Activated CD8-positive, alpha-beta memory T cell treated with anti-CD3 and anti-CD28 coated beads, Interleukin-2, amount 50 U/mL, for 24 hours (primary cell): ENCODE measurements around the gene LRRC23.

ENCODE experiments used
- DNase-seq: peaks from one replicate; pipeline ENCODE4 v3.0.0-alpha.2; 2020; ENCODE audit errors: extremely low read depth

LRRC23 gene

GRCh38 chr12:6925540-6926279 is 21.1 kb downstream of the LRRC23 start:
- DNase-seq, result no peak

GRCh38 chr12:6927379-6928021 is 22.9 kb downstream of the LRRC23 start, which contains the start of gene ATN1:
TSS of gene ATN1 (plus strand) at chr12:6927959. CDS start at chr12:6934002, 6,043 bp downstream.
- no peak for DNase-seq

GRCh38 chr12:6928022-6928702 is 23.5 kb downstream of the LRRC23 start:
- DNase-seq, result no peak

DNA sequence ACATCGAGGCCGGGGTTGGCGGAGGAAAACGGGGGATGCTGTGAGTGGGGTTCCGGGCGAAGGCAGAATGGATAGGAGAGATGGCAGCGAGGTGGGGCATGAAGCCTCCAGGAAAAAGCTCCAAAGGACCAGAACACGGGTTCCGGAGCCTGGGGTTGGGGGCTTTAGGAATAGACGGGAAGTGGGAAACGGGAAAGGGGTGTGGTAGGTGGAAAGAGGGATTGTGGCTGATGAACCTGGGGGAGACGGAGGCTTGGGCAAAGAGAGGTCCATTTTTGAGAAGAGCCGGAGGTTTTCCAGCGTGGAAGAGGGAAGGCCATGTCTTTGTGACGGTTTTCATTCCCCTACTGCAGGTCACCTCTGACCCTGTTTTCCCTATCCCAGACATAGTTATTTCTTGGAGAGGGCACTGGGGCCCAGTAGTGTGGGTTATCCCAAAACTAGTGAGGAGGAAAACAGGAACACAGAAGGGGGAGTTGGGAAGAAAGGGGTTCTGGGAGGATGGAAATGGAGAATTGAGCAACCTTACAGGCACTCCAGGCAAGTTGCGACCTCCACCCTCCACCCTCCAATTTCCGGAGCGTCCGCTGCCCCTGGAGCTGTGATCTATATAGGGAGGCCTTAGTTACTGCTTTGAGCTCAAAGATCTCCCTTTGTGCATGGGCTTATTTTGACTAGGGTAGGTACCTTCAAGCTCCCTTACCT is 24.2 kb downstream of the LRRC23 start:
- DNase-seq, result no peak

DNA sequence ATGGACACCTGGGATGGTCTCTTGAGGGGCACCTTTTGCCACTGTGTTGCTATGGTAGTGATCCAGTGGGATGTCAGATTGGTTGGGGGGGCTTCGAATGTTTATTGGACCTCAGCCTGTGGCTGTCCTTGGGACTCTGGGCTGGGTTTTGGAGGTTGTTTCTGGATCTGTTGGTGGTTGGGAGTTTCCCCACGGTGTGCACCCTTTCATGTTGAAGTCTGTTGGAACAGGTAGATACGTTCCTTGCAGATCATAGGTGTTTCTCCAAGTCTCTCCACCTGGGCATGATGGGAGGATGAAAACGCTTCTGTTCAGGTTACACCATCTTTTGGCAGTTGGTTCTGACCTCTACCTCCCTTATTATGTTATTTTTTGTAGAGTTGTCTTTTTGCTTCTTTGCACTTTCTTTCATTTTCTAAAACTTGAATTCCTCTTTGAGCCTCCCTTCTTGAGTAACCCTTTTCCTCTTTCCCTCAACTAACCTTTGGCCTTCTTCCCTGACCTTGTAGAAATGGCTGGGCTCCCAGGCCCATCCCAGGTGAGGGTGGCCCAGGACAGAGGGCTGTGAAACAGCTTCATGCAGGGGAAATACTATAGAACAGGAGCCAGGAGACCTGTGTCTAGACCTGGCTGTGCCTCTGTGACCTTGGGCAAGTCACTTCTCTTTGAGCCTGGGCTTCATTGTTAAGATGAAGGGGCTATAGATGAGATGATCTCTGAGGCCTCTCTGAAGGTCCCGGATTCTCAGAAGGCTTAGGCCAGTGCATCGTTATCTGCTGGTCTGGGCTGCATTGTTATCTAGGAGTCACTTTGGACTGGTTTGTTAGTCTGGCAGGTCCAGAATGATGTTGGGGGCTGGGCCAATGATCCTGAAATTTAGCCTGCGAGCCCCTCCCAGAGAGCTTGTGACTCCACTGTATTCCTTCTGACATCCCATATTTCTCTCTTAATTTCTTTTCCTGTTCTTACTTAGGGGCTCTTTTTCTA is 25.1 kb downstream of the LRRC23 start:
- no peak for DNase-seq

- DNase-seq, result no peak
Measured at GRCh38 chr12:6932766-6933165, 28.1 kb downstream of the LRRC23 start.

DNA sequence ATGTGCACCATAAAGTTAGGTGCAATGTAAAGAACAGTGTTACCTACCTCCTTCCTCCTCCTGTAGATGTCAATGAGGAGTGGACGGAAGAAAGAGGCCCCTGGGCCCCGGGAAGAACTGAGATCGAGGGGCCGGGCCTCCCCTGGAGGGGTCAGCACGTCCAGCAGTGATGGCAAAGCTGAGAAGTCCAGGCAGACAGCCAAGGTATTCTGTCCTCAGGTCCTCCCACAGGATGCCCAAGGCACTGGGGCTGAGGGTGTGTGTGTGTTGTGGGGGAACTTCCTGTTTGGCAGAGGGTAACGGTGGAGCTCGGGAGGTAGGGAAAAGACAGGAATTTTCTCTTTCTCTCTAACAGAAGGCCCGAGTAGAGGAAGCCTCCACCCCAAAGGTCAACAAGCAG is 29.5 kb downstream of the LRRC23 start:
- DNase-seq, result no peak

DNA sequence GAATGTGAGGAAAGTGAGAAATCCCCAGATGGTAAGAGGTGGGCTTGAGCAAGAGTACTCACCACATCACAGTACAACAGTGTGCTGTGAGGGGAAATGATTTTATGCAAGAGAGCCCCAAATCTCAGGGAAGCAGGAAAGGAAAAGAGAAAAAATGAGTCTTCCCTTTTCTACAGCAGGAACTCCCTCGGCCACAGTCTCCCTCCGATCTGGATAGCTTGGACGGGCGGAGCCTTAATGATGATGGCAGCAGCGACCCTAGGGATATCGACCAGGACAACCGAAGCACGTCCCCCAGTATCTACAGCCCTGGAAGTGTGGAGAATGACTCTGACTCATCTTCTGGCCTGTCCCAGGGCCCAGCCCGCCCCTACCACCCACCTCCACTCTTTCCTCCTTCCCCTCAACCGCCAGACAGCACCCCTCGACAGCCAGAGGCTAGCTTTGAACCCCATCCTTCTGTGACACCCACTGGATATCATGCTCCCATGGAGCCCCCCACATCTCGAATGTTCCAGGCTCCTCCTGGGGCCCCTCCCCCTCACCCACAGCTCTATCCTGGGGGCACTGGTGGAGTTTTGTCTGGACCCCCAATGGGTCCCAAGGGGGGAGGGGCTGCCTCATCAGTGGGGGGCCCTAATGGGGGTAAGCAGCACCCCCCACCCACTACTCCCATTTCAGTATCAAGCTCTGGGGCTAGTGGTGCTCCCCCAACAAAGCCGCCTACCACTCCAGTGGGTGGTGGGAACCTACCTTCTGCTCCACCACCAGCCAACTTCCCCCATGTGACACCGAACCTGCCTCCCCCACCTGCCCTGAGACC is 31.0 kb downstream of the LRRC23 start:
- no peak for DNase-seq

DNA sequence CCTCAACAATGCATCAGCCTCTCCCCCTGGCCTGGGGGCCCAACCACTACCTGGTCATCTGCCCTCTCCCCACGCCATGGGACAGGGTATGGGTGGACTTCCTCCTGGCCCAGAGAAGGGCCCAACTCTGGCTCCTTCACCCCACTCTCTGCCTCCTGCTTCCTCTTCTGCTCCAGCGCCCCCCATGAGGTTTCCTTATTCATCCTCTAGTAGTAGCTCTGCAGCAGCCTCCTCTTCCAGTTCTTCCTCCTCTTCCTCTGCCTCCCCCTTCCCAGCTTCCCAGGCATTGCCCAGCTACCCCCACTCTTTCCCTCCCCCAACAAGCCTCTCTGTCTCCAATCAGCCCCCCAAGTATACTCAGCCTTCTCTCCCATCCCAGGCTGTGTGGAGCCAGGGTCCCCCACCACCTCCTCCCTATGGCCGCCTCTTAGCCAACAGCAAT is 31.6 kb downstream of the LRRC23 start:
- no peak for DNase-seq

GRCh38 chr12:6936636-6937480 is 32.2 kb downstream of the LRRC23 start:
- no peak for DNase-seq

GRCh38 chr12:6937481-6938352 is 33.1 kb downstream of the LRRC23 start:
- peak; percentile 87 for DNase-seq

GRCh38 chr12:6938353-6939190 is 34.0 kb downstream of the LRRC23 start:
- no peak for DNase-seq

- DNase-seq, result no peak
Measured at GRCh38 chr12:6939191-6939540, 34.5 kb downstream of the LRRC23 start.

- no peak for DNase-seq
Measured at GRCh38 chr12:6941267-6941666, 36.6 kb downstream of the LRRC23 start.

DNA sequence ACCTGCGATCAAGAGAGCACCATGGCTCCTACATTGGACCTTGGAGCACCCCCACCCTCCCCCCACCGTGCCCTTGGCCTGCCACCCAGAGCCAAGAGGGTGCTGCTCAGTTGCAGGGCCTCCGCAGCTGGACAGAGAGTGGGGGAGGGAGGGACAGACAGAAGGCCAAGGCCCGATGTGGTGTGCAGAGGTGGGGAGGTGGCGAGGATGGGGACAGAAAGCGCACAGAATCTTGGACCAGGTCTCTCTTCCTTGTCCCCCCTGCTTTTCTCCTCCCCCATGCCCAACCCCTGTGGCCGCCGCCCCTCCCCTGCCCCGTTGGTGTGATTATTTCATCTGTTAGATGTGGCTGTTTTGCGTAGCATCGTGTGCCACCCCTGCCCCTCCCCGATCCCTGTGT is 37.2 kb downstream of the LRRC23 start:
- no peak for DNase-seq

- DNase-seq, result no peak
Measured at GRCh38 chr12:6942331-6942665, 37.7 kb downstream of the LRRC23 start.

GRCh38 chr12:6943389-6943721 is 38.7 kb downstream of the LRRC23 start:
- DNase-seq, result no peak
